Neural progenitor cell (in vitro differentiated cells): ENCODE data around the gene PIM3. TPM values are rescaled to one million over a fixed set of nuclear protein-coding genes. Genes with fewer than 3 reads are reported as not detected.
A peak's percentile ranks its signal among the peaks of the same experiment; 100 is the strongest.

ENCODE experiments used
- DNase-seq: peaks from one replicate; pipeline ENCODE4 v3.0.0-alpha.2; 2016; ENCODE audit warnings: low spot score
- H2AFZ ChIP-seq: fragments of 200-600 bp; sonication (generic); replicated peaks from 2 replicates; pipeline ENCODE4 v1.6.1; 2016; ENCODE audit warnings: antibody characterized with exemption
- H3F3A ChIP-seq: fragments of 200-600 bp; sonication (generic); 2 replicates; pipeline ENCODE4 v1.6.1; 2016; ENCODE audit warnings: antibody characterized with exemption, low read depth
- H3K27ac ChIP-seq: fragments of 200-600 bp; sonication (generic); 2 replicates; pipeline ENCODE4 v1.5.1; 2016; ENCODE audit warnings: mild to moderate bottlenecking
- H3K27me3 ChIP-seq: fragments of 200-600 bp; sonication (generic); 2 replicates; pipeline ENCODE4 v1.6.1; 2016; ENCODE audit warnings: mild to moderate bottlenecking, moderate library complexity
- H3K36me3 ChIP-seq: fragments of 200-600 bp; sonication (generic); 2 replicates; pipeline ENCODE4 v1.5.1; 2016
- H3K4me1 ChIP-seq: fragments of 200-600 bp; sonication (generic); 2 replicates; pipeline ENCODE4 v1.6.1; 2016; ENCODE audit warnings: mixed run types
- H3K4me2 ChIP-seq: fragments of 200-600 bp; sonication (generic); 2 replicates; pipeline ENCODE4 v1.6.1; 2016
- H3K4me3 ChIP-seq: fragments of 200-600 bp; sonication (generic); 2 replicates; pipeline ENCODE4 v1.5.1; 2016
- H3K79me2 ChIP-seq: fragments of 200-600 bp; sonication (generic); 2 replicates; pipeline ENCODE4 v1.6.1; 2016; ENCODE audit warnings: low read depth
- H3K9ac ChIP-seq: fragments of 200-600 bp; sonication (generic); 2 replicates; pipeline ENCODE4 v1.6.1; 2016
- H3K9me3 ChIP-seq: fragments of 200-600 bp; sonication (generic); 2 replicates; pipeline ENCODE4 v1.5.1; 2016; ENCODE audit warnings: low read depth
- H4K20me1 ChIP-seq: fragments of 200-600 bp; sonication (generic); 2 replicates; pipeline ENCODE4 v1.6.1; 2016; ENCODE audit warnings: low read depth
- H3K27ac Mint-ChIP-seq: 3 replicates; pipeline ENCODE4 v1.8.0; 2021; ENCODE audit warnings: mixed read lengths
- H3K27me3 Mint-ChIP-seq: 2 replicates; pipeline ENCODE4 v1.8.0; 2022; ENCODE audit warnings: low read depth, mild to moderate bottlenecking, inconsistent platforms, moderate library complexity, mixed read lengths; ENCODE audit not compliant: insufficient read depth
- H3K36me3 Mint-ChIP-seq: 3 replicates; pipeline ENCODE4 v1.8.0; 2021; ENCODE audit warnings: mixed read lengths
- H3K4me1 Mint-ChIP-seq: 3 replicates; pipeline ENCODE4 v1.8.0; 2021; ENCODE audit warnings: mixed read lengths
- H3K4me3 Mint-ChIP-seq: 3 replicates; pipeline ENCODE4 v1.8.0; 2021; ENCODE audit warnings: mild to moderate bottlenecking, moderate library complexity, mixed read lengths
- H3K9me3 Mint-ChIP-seq: 3 replicates; pipeline ENCODE4 v1.8.0; 2020; ENCODE audit warnings: mixed read lengths
- CTCF ChIP-seq: fragments of 200-600 bp; sonication (generic); IDR thresholded peaks from 2 replicates; pipeline ENCODE4 v1.5.1; 2017; ENCODE audit warnings: antibody characterized with exemption, mild to moderate bottlenecking
- EZH2 ChIP-seq: fragments of 200-600 bp; sonication (generic); IDR thresholded peaks from 2 replicates; pipeline ENCODE4 v1.6.1; 2017; ENCODE audit warnings: antibody characterized with exemption, mild to moderate bottlenecking, moderate library complexity
- EZH2phosphoT487 ChIP-seq: fragments of 200-600 bp; sonication (generic); IDR thresholded peaks from 2 replicates; pipeline ENCODE4 v1.6.1; 2017; ENCODE audit warnings: antibody characterized with exemption
- total RNA-seq: library from RNA; depleted of rRNA; stranded (reverse); fragments of >200 nt; gene quantifications from 2 replicates; pipeline ENCODE4 v1.2.3, GENCODE V29; 2015; ENCODE audit warnings: low replicate concordance

Gene PIM3
- total RNA-seq, 1 donor from 2014 or later: 15.1 TPM

- Histone ChIP-seq H3K79me2 (peaks cover 31% of the 10 kb centered on the region), H3K9me3 (no peaks in the 10 kb centered on the region), H2AFZ (no peak overlapping the region), H3K9ac (no peak overlapping the region), H3K4me1 (peaks cover 5% of the 10 kb centered on the region), H3K4me2 (peak overlapping the region; percentile 79), H3K27ac (no peak overlapping the region), H3F3A (no peaks in the 10 kb centered on the region), H3K4me3 (peak overlapping the region; percentile 69), H3K36me3 (no peaks in the 10 kb centered on the region), H4K20me1 (peaks cover 32% of the 10 kb centered on the region), H3K27me3 (peaks cover 8% of the 10 kb centered on the region)
- H3K27me3 Mint-ChIP-seq: peaks cover 2% of the 10 kb centered on the region
- H3K36me3 Mint-ChIP-seq: peaks cover 2% of the 10 kb centered on the region
- no peak overlapping the region for H3K27ac Mint-ChIP-seq
- H3K9me3 Mint-ChIP-seq: no peaks in the 10 kb centered on the region
- no peak for TF ChIP-seq EZH2
- no peak for TF ChIP-seq EZH2phosphoT487
- no peak for TF ChIP-seq CTCF
- DNase-seq: peak; percentile 49
- peaks cover 9% of the 10 kb centered on the region for H3K4me1 Mint-ChIP-seq
- peak overlapping the region; percentile 82 for H3K4me3 Mint-ChIP-seq
Observed at GRCh38 chr22:49958931-49959781, 1.4 kb upstream of the PIM3 start.

GRCh38 chr22:49959782-49960158, 802 bp upstream of the PIM3 start:
- Histone ChIP-seq H3K4me2 (peak overlapping the region; percentile 79), H3K9ac (no peak overlapping the region), H3K79me2 (peaks cover 31% of the 10 kb centered on the region), H3K9me3 (no peaks in the 10 kb centered on the region), H2AFZ (no peak overlapping the region), H3K27me3 (peaks cover 8% of the 10 kb centered on the region), H3K4me3 (peak overlapping the region; percentile 69), H3F3A (no peaks in the 10 kb centered on the region), H3K27ac (no peak overlapping the region), H3K4me1 (peaks cover 5% of the 10 kb centered on the region), H4K20me1 (peaks cover 38% of the 10 kb centered on the region), H3K36me3 (no peaks in the 10 kb centered on the region)
- peaks cover 9% of the 10 kb centered on the region for H3K4me1 Mint-ChIP-seq
- peaks cover 2% of the 10 kb centered on the region for H3K36me3 Mint-ChIP-seq
- no peak overlapping the region for H3K27ac Mint-ChIP-seq
- DNase-seq: no peak
- H3K9me3 Mint-ChIP-seq: no peaks in the 10 kb centered on the region
- H3K4me3 Mint-ChIP-seq: peak overlapping the region; percentile 82
- no peak for TF ChIP-seq EZH2
- no peak for TF ChIP-seq EZH2phosphoT487
- TF ChIP-seq CTCF: peak; percentile 5
- H3K27me3 Mint-ChIP-seq: peaks cover 2% of the 10 kb centered on the region

- Histone ChIP-seq H3K4me2 (peak overlapping the region; percentile 89), H3F3A (no peaks in the 10 kb centered on the region), H3K4me3 (peak overlapping the region; percentile 69), H3K9ac (no peak overlapping the region), H3K79me2 (peaks cover 31% of the 10 kb centered on the region), H3K36me3 (no peaks in the 10 kb centered on the region), H4K20me1 (peaks cover 46% of the 10 kb centered on the region), H3K4me1 (peaks cover 5% of the 10 kb centered on the region), H3K27ac (no peak overlapping the region), H3K9me3 (no peaks in the 10 kb centered on the region), H2AFZ (no peak overlapping the region), H3K27me3 (peaks cover 8% of the 10 kb centered on the region)
- no peak overlapping the region for H3K27ac Mint-ChIP-seq
- H3K27me3 Mint-ChIP-seq: peaks cover 2% of the 10 kb centered on the region
- H3K36me3 Mint-ChIP-seq: peaks cover 2% of the 10 kb centered on the region
- DNase-seq: peak; percentile 56
- TF ChIP-seq CTCF (no peak), EZH2phosphoT487 (peak; percentile 16)
- H3K4me3 Mint-ChIP-seq: peak overlapping the region; percentile 89
- H3K9me3 Mint-ChIP-seq: no peaks in the 10 kb centered on the region
- peaks cover 9% of the 10 kb centered on the region for H3K4me1 Mint-ChIP-seq
Observed at GRCh38 chr22:49961005-49961600, 531 bp downstream of the PIM3 start.
